ENCODE measurements around the gene TMPRSS5. TPM values are rescaled to one million over a fixed set of nuclear protein-coding genes. Genes with fewer than 3 reads are reported as not detected.

Gene TMPRSS5
- total and polyA plus RNA-seq, 2 of the 8 experiments (the other 6 are each of a cell fraction or from before 2014, with no cell fraction given), result 0.54 to 0.78 TPM

GRCh38 chr11:113715882-113716625, 9.9 kb upstream of the TMPRSS5 start (continued):
- TF ChIP-seq TAF1 (IDR thresholded peaks at IDR 0.05; ENCODE audit: low read depth, low read length) (no peak), POLR2A (IDR thresholded peaks at IDR 0.05; ENCODE audit: control extremely low read depth in 1 of 2, low read depth in 2 of 2, low read length in 2 of 2) (no peak), SIX5 (IDR thresholded peaks at IDR 0.05; ENCODE audit: low read depth, low read length) (no peak), E2F6 (IDR thresholded peaks at IDR 0.05) (no peak), CREB1 (IDR thresholded peaks at IDR 0.05) (no peak), CHD1 (IDR thresholded peaks at IDR 0.05; ENCODE audit: low read depth, low read length) (no peak), RBBP5 (IDR thresholded peaks at IDR 0.05; ENCODE audit: borderline replicate concordance, low read depth, low read length) (no peak), SP1 (IDR thresholded peaks at IDR 0.05; ENCODE audit: low read depth, low read length) (no peak)
